Measurements from ENCODE around the gene GPR171. TPM values are rescaled to one million over a fixed set of nuclear protein-coding genes. Genes with fewer than 3 reads are reported as not detected.

Gene GPR171
- total and polyA plus RNA-seq, 2 experiments from 2014 or later = not detected

- Histone ChIP-seq H3K27ac (no peak overlapping the region), H3K27me3 (replicated peaks; ENCODE audit: insufficient read depth) (no peaks in the 10 kb centered on the region), H4K20me1 (ENCODE audit: insufficient read depth) (no peaks in the 10 kb centered on the region), H3K9ac (no peak overlapping the region), H3F3A (ENCODE audit: insufficient read depth) (peaks cover 19% of the 10 kb centered on the region), H3K36me3 (ENCODE audit: low read depth) (no peaks in the 10 kb centered on the region), H3K4me3 (no peak overlapping the region), H3K9me3 (ENCODE audit: low read depth) (no peaks in the 10 kb centered on the region), H3K79me2 (ENCODE audit: insufficient read depth) (no peaks in the 10 kb centered on the region), H3K4me1 (ENCODE audit: insufficient read depth) (peaks cover 36% of the 10 kb centered on the region), H3K4me2 (ENCODE audit: unreplicated experiment) (peak overlapping the region; percentile 14), H3K9me2 (ENCODE audit: insufficient read depth) (no peaks in the 10 kb centered on the region), H2AFZ (no peak overlapping the region)
- no peak for TF ChIP-seq EZH2phosphoT487 (IDR thresholded peaks at IDR 0.05; ENCODE audit: insufficient read depth, low read depth)
- peak; percentile 88 for DNase-seq
- in situ Hi-C loops (cut with MboI) = loop anchor here (5.0 to 10.0 kb wide), 2 partner anchors 51 to 61 kb away; partner anchors contain the start of gene P2RY14
- 16 to 21% methylated on average over 4 of the region's 4 CpGs for WGBS, 2 experiments (ENCODE audit: low coverage in 1 of 2, low lambda C conversion rate in 2 of 2, missing lambda C conversion rate in 2 of 2)
Measured at GRCh38 chr3:151226088-151226563, 23.1 kb upstream of the GPR171 start.

GRCh38 chr3:151225040-151225975 lies 22.3 kb upstream of the GPR171 start:
- Histone ChIP-seq H3K9ac (no peak overlapping the region), H3K9me3 (ENCODE audit: low read depth) (no peaks in the 10 kb centered on the region), H3F3A (ENCODE audit: insufficient read depth) (peaks cover 19% of the 10 kb centered on the region), H3K9me2 (ENCODE audit: insufficient read depth) (no peaks in the 10 kb centered on the region), H2AFZ (no peak overlapping the region), H3K27ac (no peak overlapping the region), H3K36me3 (ENCODE audit: low read depth) (no peaks in the 10 kb centered on the region), H3K79me2 (ENCODE audit: insufficient read depth) (no peaks in the 10 kb centered on the region), H3K4me1 (ENCODE audit: insufficient read depth) (peaks cover 36% of the 10 kb centered on the region), H3K4me2 (ENCODE audit: unreplicated experiment) (no peak overlapping the region), H3K27me3 (replicated peaks; ENCODE audit: insufficient read depth) (no peaks in the 10 kb centered on the region), H3K4me3 (no peak overlapping the region), H4K20me1 (ENCODE audit: insufficient read depth) (no peaks in the 10 kb centered on the region)
- TF ChIP-seq EZH2 (IDR thresholded peaks at IDR 0.05; ENCODE audit: insufficient read depth, poor library complexity, severe bottlenecking) = no peak
- no peak for TF ChIP-seq EZH2phosphoT487 (IDR thresholded peaks at IDR 0.05; ENCODE audit: insufficient read depth, low read depth)
- WGBS, 2 experiments (ENCODE audit: low coverage in 1 of 2, low lambda C conversion rate in 2 of 2, missing lambda C conversion rate in 2 of 2) = 87% methylated on average over 9 of the region's 9 CpGs
- in situ Hi-C loops (cut with MboI) = loop anchor here (5.0 to 10.0 kb wide), 2 partner anchors 52 to 61 kb away; partner anchors contain the start of gene P2RY14
- no peak for DNase-seq

- TF ChIP-seq EZH2phosphoT487 (IDR thresholded peaks at IDR 0.05; ENCODE audit: insufficient read depth, low read depth) (no peak), EZH2 (IDR thresholded peaks at IDR 0.05; ENCODE audit: insufficient read depth, poor library complexity, severe bottlenecking) (no peak)
- Histone ChIP-seq H3K9me3 (ENCODE audit: low read depth) (no peaks in the 10 kb centered on the region), H3K9ac (no peak overlapping the region), H3K27ac (no peak overlapping the region), H3K4me2 (ENCODE audit: unreplicated experiment) (no peak overlapping the region), H3K36me3 (ENCODE audit: low read depth) (no peaks in the 10 kb centered on the region), H3K27me3 (replicated peaks; ENCODE audit: insufficient read depth) (no peaks in the 10 kb centered on the region), H3K4me1 (ENCODE audit: insufficient read depth) (peaks cover 38% of the 10 kb centered on the region), H3K9me2 (ENCODE audit: insufficient read depth) (no peaks in the 10 kb centered on the region), H3F3A (ENCODE audit: insufficient read depth) (peaks cover 23% of the 10 kb centered on the region), H3K4me3 (no peak overlapping the region), H4K20me1 (ENCODE audit: insufficient read depth) (no peaks in the 10 kb centered on the region), H3K79me2 (ENCODE audit: insufficient read depth) (no peaks in the 10 kb centered on the region), H2AFZ (no peak overlapping the region)
- in situ Hi-C loops (cut with MboI) = loop anchor here (10.0 kb wide), 1 partner anchor 60 kb away; no protein-coding TSS in a partner anchor
- 94 to 95% methylated on average over 4 of the region's 4 CpGs for whole genome bisulfite sequencing, 2 experiments (ENCODE audit: low coverage in 1 of 2, low lambda C conversion rate in 2 of 2, missing lambda C conversion rate in 2 of 2)
- no peak for DNase-seq
Measured at GRCh38 chr3:151224268-151224866, 21.4 kb upstream of the GPR171 start.

- no peaks in the 10 kb centered on the region for H4K20me1 ChIP-seq (ENCODE audit: insufficient read depth)
- no peaks in the 10 kb centered on the region for H3K9me3 ChIP-seq (ENCODE audit: low read depth)
- 0 to 5% methylated on average over 1 of the region's 1 CpG for WGBS, 2 experiments (ENCODE audit: low coverage in 1 of 2, low lambda C conversion rate in 2 of 2, missing lambda C conversion rate in 2 of 2)
- no peaks in the 10 kb centered on the region for H3K79me2 ChIP-seq (ENCODE audit: insufficient read depth)
- no peak overlapping the region for H3K9ac ChIP-seq
- no peaks in the 10 kb centered on the region for H3K36me3 ChIP-seq (ENCODE audit: low read depth)
- H2AFZ ChIP-seq = no peak overlapping the region
- TF ChIP-seq EZH2 (IDR thresholded peaks at IDR 0.05; ENCODE audit: insufficient read depth, poor library complexity, severe bottlenecking) (no peak), EZH2phosphoT487 (IDR thresholded peaks at IDR 0.05; ENCODE audit: insufficient read depth, low read depth) (0 out of 2 replicates have a peak, but pooled peaks have one; percentile 64)
- peak overlapping the region; percentile 18; the same call in 1 of the 2 replicates for H3K27ac ChIP-seq
- peaks cover 36% of the 10 kb centered on the region for H3K4me1 ChIP-seq (ENCODE audit: insufficient read depth)
- H3K9me2 ChIP-seq (ENCODE audit: insufficient read depth) = no peaks in the 10 kb centered on the region
- H3K4me2 ChIP-seq (ENCODE audit: unreplicated experiment) = peak overlapping the region; percentile 59
- H3K4me3 ChIP-seq = no peak overlapping the region
- H3F3A ChIP-seq (ENCODE audit: insufficient read depth) = peaks cover 13% of the 10 kb centered on the region; the same call in 1 of the 2 replicates
- DNase-seq = peak; percentile 91
- in situ Hi-C loops (cut with MboI) = no loop called here
- no peaks in the 10 kb centered on the region for H3K27me3 ChIP-seq (replicated peaks; ENCODE audit: insufficient read depth)
Measured at GRCh38 chr3:151219056-151219455, 16.0 kb upstream of the GPR171 start.

All from GM23248 (cell line).